ENCODE results near the gene MRPL11.

MRPL11 gene

DNA sequence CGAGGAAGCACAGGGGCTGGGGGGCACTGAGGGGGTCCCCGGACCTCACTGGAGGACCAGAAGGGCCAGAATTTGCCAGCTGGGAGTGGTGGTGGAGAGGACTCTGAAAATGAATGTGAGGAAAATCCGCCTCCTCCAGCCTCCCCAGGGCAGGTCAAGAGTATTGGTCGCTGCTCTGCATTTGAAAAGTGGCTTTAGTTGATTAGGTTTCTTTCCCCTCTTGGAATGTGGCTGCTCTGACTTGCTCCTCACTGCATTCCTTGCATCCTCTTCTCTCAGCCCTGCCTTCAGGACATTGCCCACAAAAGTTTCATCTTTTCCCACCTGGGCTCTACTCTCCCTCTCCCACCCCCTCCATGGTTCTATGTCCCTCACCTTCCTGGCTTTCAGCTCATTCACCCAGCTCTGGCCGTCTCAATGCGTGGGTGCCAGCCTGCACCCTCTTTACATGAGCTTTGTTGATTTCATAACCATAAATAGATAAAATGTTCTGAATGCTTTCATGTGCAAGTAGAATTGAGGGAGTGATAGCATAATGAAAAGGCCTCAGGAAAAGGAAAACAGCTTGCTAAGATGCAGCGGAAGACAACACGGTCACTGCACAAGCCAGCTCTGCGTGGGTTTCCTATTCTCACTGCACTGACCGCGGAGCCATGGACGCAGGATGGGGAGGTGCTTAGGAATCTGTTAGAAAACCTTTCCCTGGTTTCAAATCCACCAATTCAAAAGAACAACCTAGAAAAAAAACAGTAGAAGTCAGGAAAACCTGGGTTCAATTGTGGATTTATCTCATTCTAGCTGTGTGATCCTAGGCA, 24.3 kb downstream of the MRPL11 start:
- Histone ChIP-seq H3K4me3 (ENCODE audit: insufficient read depth, low read length, poor library complexity, severe bottlenecking) (no peak overlapping the region), H3K9me3 (ENCODE audit: insufficient read depth, low read length) (no peaks in the 10 kb centered on the region), H3K27me3 (ENCODE audit: low read length) (no peaks in the 10 kb centered on the region), H3F3A (ENCODE audit: insufficient read depth) (no peaks in the 10 kb centered on the region), H3K27ac (ENCODE audit: low read depth, low read length) (no peak overlapping the region), H2AFZ (ENCODE audit: low read depth, low read length, severe bottlenecking) (no peak overlapping the region), H3K36me3 (ENCODE audit: low read length) (no peaks in the 10 kb centered on the region), H3K4me2 (ENCODE audit: low read depth, low read length, poor library complexity, severe bottlenecking) (no peak overlapping the region), H3K9me2 (replicated peaks; ENCODE audit: insufficient read depth, low read length) (no peaks in the 10 kb centered on the region), H3K9ac (ENCODE audit: low read length) (no peak overlapping the region), H3K79me2 (ENCODE audit: insufficient read depth, low read length) (no peaks in the 10 kb centered on the region), H4K20me1 (ENCODE audit: low read depth, low read length) (no peaks in the 10 kb centered on the region)
- TF ChIP-seq EZH2phosphoT487 (conservative IDR thresholded peaks at IDR 0.05; ENCODE audit: low read length) = no peak
- TF ChIP-seq, protein P1, sequence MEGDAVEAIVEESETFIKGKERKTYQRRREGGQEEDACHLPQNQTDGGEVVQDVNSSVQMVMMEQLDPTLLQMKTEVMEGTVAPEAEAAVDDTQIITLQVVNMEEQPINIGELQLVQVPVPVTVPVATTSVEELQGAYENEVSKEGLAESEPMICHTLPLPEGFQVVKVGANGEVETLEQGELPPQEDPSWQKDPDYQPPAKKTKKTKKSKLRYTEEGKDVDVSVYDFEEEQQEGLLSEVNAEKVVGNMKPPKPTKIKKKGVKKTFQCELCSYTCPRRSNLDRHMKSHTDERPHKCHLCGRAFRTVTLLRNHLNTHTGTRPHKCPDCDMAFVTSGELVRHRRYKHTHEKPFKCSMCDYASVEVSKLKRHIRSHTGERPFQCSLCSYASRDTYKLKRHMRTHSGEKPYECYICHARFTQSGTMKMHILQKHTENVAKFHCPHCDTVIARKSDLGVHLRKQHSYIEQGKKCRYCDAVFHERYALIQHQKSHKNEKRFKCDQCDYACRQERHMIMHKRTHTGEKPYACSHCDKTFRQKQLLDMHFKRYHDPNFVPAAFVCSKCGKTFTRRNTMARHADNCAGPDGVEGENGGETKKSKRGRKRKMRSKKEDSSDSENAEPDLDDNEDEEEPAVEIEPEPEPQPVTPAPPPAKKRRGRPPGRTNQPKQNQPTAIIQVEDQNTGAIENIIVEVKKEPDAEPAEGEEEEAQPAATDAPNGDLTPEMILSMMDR (IDR thresholded peaks at IDR 0.05; ENCODE audit: insufficient read depth, low read length, poor library complexity, severe bottlenecking) = no peak

DNA sequence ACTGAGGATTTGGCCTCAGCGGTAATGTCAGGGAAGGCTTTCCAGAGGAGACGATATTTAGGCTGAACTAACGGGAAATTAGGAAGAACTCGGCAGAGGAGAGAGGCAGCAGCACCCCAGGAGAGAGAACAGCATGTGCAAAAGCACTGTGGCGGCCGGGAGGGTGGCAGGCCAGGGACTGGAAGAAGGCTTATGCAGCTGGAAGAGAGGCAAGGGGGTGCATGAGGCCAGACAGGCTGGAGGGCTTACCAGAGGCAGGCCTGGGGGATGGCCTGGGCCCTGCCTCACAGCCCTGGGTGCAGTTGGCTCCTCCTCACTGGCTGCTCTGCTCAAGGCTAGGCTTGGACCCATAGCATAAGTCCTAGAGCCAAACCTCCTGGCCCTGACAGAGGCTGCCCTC, 25.5 kb downstream of the MRPL11 start:
- no peak overlapping the region for H3K4me3 ChIP-seq (ENCODE audit: insufficient read depth, low read length, poor library complexity, severe bottlenecking)
- no peaks in the 10 kb centered on the region for H3K9me2 ChIP-seq (replicated peaks; ENCODE audit: insufficient read depth, low read length)
- no peaks in the 10 kb centered on the region for H3K27me3 ChIP-seq (ENCODE audit: low read length)
- TF ChIP-seq, protein P1 (IDR thresholded peaks at IDR 0.05; ENCODE audit: insufficient read depth, low read length, poor library complexity, severe bottlenecking) = no peak
- no peak for TF ChIP-seq EZH2phosphoT487 (conservative IDR thresholded peaks at IDR 0.05; ENCODE audit: low read length)
- H3K4me2 ChIP-seq (ENCODE audit: low read depth, low read length, poor library complexity, severe bottlenecking) = no peak overlapping the region
- H3K9ac ChIP-seq (ENCODE audit: low read length) = no peak overlapping the region
- no peaks in the 10 kb centered on the region for H3K36me3 ChIP-seq (ENCODE audit: low read length)
- no peaks in the 10 kb centered on the region for H3K79me2 ChIP-seq (ENCODE audit: insufficient read depth, low read length)
- H3K9me3 ChIP-seq (ENCODE audit: insufficient read depth, low read length) = no peaks in the 10 kb centered on the region
- no peaks in the 10 kb centered on the region for H4K20me1 ChIP-seq (ENCODE audit: low read depth, low read length)
- H3K27ac ChIP-seq (ENCODE audit: low read depth, low read length) = no peak overlapping the region
- H3F3A ChIP-seq (ENCODE audit: insufficient read depth) = no peaks in the 10 kb centered on the region
- no peak overlapping the region for H2AFZ ChIP-seq (ENCODE audit: low read depth, low read length, severe bottlenecking)

DNA sequence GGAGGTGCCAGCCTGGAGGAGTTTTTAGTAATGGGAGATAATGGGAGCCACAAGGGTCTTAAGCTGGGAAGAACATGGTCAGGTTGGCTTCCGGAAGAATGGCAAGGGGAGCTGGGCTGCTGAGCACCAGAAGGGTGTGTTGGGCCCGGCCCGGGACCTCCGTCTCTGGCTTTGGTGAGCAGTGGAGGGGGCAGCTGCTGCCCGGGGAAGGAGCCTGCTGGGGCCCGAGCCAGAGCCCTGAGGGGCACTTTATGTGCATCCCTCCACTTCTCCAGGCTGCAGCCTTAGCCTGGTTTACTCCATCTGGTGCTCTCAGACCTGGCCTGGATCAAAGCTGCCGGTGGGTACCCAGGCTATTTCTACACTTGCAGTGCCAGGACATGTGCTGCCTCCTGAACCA, 26.5 kb downstream of the MRPL11 start:
- Histone ChIP-seq H3K9me3 (ENCODE audit: insufficient read depth, low read length) (no peaks in the 10 kb centered on the region), H3K27ac (ENCODE audit: low read depth, low read length) (no peak overlapping the region), H3K4me2 (ENCODE audit: low read depth, low read length, poor library complexity, severe bottlenecking) (no peak overlapping the region), H3K27me3 (ENCODE audit: low read length) (no peaks in the 10 kb centered on the region), H3K9ac (ENCODE audit: low read length) (no peak overlapping the region), H3K79me2 (ENCODE audit: insufficient read depth, low read length) (no peaks in the 10 kb centered on the region), H3K4me3 (ENCODE audit: insufficient read depth, low read length, poor library complexity, severe bottlenecking) (no peak overlapping the region), H3F3A (ENCODE audit: insufficient read depth) (no peaks in the 10 kb centered on the region), H3K36me3 (ENCODE audit: low read length) (no peaks in the 10 kb centered on the region), H3K9me2 (replicated peaks; ENCODE audit: insufficient read depth, low read length) (no peaks in the 10 kb centered on the region), H4K20me1 (ENCODE audit: low read depth, low read length) (no peaks in the 10 kb centered on the region), H2AFZ (ENCODE audit: low read depth, low read length, severe bottlenecking) (no peak overlapping the region)
- TF ChIP-seq, protein P1 (IDR thresholded peaks at IDR 0.05; ENCODE audit: insufficient read depth, low read length, poor library complexity, severe bottlenecking) = no peak
- TF ChIP-seq EZH2phosphoT487 (conservative IDR thresholded peaks at IDR 0.05; ENCODE audit: low read length) = no peak

All from SU-DHL-6 (cell line).